Panc1 (cell line): ENCODE data around the gene ARPC1B. TPM values are rescaled to one million over a fixed set of nuclear protein-coding genes. Genes with fewer than 3 reads are reported as not detected.

ENCODE experiments used
- ATAC-seq: fragments of 200-7000 bp; cut with Tn5 transposase; 2 replicates; pipeline ENCODE4 v1.9.1; 2020; ENCODE audit warnings: mild to moderate bottlenecking, moderate library complexity
- BruUV-seq: library from RNA; stranded (reverse); fragments of 400-500 nt; replicated peaks from 2 replicates; lab custom pipeline; 2021; lab: Mats Ljungman, UMichigan
- CTCF ChIA-PET: fragments of 300-600 bp; sonication (Branson Sonifier 250); formaldehyde crosslinking; loops from one replicate; lab custom pipeline; 2022; ENCODE audit warnings: antibody characterized with exemption; lab: Charles Lee
- POLR2A ChIA-PET: fragments of 300-600 bp; sonication (Branson Sonifier 250); formaldehyde crosslinking; loops from one replicate; lab custom pipeline; 2022; ENCODE audit warnings: antibody characterized with exemption; lab: Charles Lee
- DNase-seq: peaks from one replicate; pipeline ENCODE4 v3.0.0-alpha.2; 2010; ENCODE audit warnings: low read depth, low spot score
- H3K27ac ChIP-seq: 2 replicates; pipeline ENCODE4 v1.5.1; 2011; ENCODE audit warnings: mild to moderate bottlenecking, low read length, inconsistent platforms
- H3K27me3 ChIP-seq: fragments of 200-500 bp; sonication (Bioruptor generic); 2 replicates; pipeline ENCODE4 v1.6.0; 2014; ENCODE audit warnings: low read length, inconsistent platforms; ENCODE audit not compliant: control insufficient read depth, insufficient read depth
- H3K36me3 ChIP-seq: fragments of 200-500 bp; sonication (Bioruptor generic); 2 replicates; pipeline ENCODE4 v1.5.1; 2014; ENCODE audit warnings: inconsistent platforms, mild to moderate bottlenecking, low read length, moderate library complexity; ENCODE audit not compliant: control insufficient read depth, insufficient read depth
- H3K4me1 ChIP-seq: 2 replicates; pipeline ENCODE4 v1.5.1; 2011; ENCODE audit warnings: inconsistent platforms, mild to moderate bottlenecking, low read length, moderate library complexity; ENCODE audit not compliant: control insufficient read depth, insufficient read depth
- H3K4me3 ChIP-seq, 2 experiments: 2 replicates each; pipeline ENCODE4 v1.5.1; 2011 to 2012; ENCODE audit warnings: low read depth in 2 of 2, low read length in 2 of 2, mild to moderate bottlenecking in 2 of 2, inconsistent platforms in 1 of 2, moderate library complexity in 1 of 2
- H3K9me3 ChIP-seq: fragments of 200-500 bp; sonication (Bioruptor generic); 2 replicates; pipeline ENCODE4 v1.5.1; 2014; ENCODE audit warnings: low read depth, mild to moderate bottlenecking, inconsistent platforms, low read length, moderate library complexity; ENCODE audit not compliant: control insufficient read depth, insufficient read depth
- CTCF ChIP-seq: fragments of 450-650 bp; IDR thresholded peaks from 2 replicates; pipeline ENCODE4 v1.5.1; 2017; ENCODE audit warnings: mild to moderate bottlenecking
- POLR2AphosphoS5 ChIP-seq: IDR thresholded peaks from 2 replicates; pipeline ENCODE4 v1.6.1; 2012; ENCODE audit warnings: mild to moderate bottlenecking, low read depth, low read length, moderate library complexity
- REST ChIP-seq, 2 experiments: IDR thresholded peaks; 2 replicates each; pipeline ENCODE4 v1.6.1; 2011 to 2012; ENCODE audit warnings: low read depth in 2 of 2, control low read depth in 1 of 2, low read length in 1 of 2, mild to moderate bottlenecking in 1 of 2, moderate library complexity in 1 of 2; ENCODE audit not compliant: insufficient read depth in 1 of 2
- SIN3A ChIP-seq: IDR thresholded peaks from 2 replicates; pipeline ENCODE4 v1.6.1; 2012; ENCODE audit warnings: low read depth, mild to moderate bottlenecking, low read length, moderate library complexity, borderline replicate concordance; ENCODE audit not compliant: insufficient read depth
- TCF7L2 ChIP-seq: IDR thresholded peaks from 2 replicates; pipeline ENCODE4 v1.6.1; 2011; ENCODE audit warnings: mild to moderate bottlenecking, low read depth, low read length, inconsistent platforms
- in situ Hi-C: cut with HindIII; loops from 2 replicates; pipeline ENCODE4 v1.10.0; 2016; ENCODE audit warnings: low sequenced_read_pairs, low pct_unique_long_range_greater_than_20kb
- intact Hi-C: fragments of 100-400 bp; cut with micrococcal nuclease; formaldehyde crosslinking; loops from one replicate; pipeline ENCODE4 v1.10.0; 2022; ENCODE audit not compliant: unreplicated experiment
- total RNA-seq: library from RNA; stranded (reverse); gene quantifications from one replicate; pipeline ENCODE4 v1.2.1, GENCODE V29; 2021; ENCODE audit not compliant: unreplicated experiment

Gene ARPC1B
- total RNA-seq, 1 experiment from 2014 or later = 266 TPM

- ChIA-PET CTCF (no interaction called here), POLR2A (interaction anchor here (1.0 to 1.7 kb wide), 2 partner anchors 9 to 126 kb away, joined by 4 to 5 read pairs; partner anchors contain the start of genes BUD31 and PDAP1)
- Histone ChIP-seq H3K27ac (no peak overlapping the region; the same call in 1 of the 2 replicates), H3K36me3 (peaks cover 12% of the 10 kb centered on the region), H3K9me3 (no peaks in the 10 kb centered on the region), H3K4me3 (no peak overlapping the region), H3K4me1 (peaks cover 38% of the 10 kb centered on the region), H3K27me3 (no peaks in the 10 kb centered on the region)
- ATAC-seq (no peak), DNase-seq (no peak)
- in situ Hi-C loops = no loop called here
- no peak for TF ChIP-seq CTCF
- TF ChIP-seq POLR2AphosphoS5 = 0 out of 2 replicates have a peak, but pooled peaks have one; percentile 48
- no peak for TF ChIP-seq REST (IDR thresholded peaks at IDR 0.05; ENCODE audit: insufficient read depth in 1 of 2, low read depth in 2 of 2, low read length in 1 of 2)
- no peak for TF ChIP-seq SIN3A
- intact Hi-C loops = no loop called here
- no TSS peak for BruUV-seq
These were observed 25.1 kb downstream of the ARPC1B start for GRCh38 chr7:99399597-99399996.

- no peak for ATAC-seq
- ChIA-PET CTCF (no interaction called here), POLR2A (interaction anchor here (0.7 kb wide), 1 partner anchor 9 kb away, joined by 8 read pairs; no protein-coding TSS in a partner anchor)
- Histone ChIP-seq H3K9me3 (no peaks in the 10 kb centered on the region), H3K36me3 (peaks cover 12% of the 10 kb centered on the region), H3K27ac (no peak overlapping the region), H3K27me3 (no peaks in the 10 kb centered on the region), H3K4me3 (no peak overlapping the region), H3K4me1 (peaks cover 21% of the 10 kb centered on the region)
- DNase-seq = no peak
- intact Hi-C loops = no loop called here
- no peak for TF ChIP-seq REST (IDR thresholded peaks at IDR 0.05; ENCODE audit: insufficient read depth in 1 of 2, low read depth in 2 of 2, low read length in 1 of 2)
- no peak for TF ChIP-seq SIN3A
- no peak for TF ChIP-seq TCF7L2
- no peak for TF ChIP-seq CTCF
- no peak for TF ChIP-seq POLR2AphosphoS5
- in situ Hi-C loops = no loop called here
- no TSS peak for BruUV-seq
These were observed 28.3 kb downstream of the ARPC1B start for GRCh38 chr7:99402854-99403253.
